Spleen (tissue), 7 donors: ENCODE data around the gene CALCOCO1.

ENCODE experiments used
- POLR2A ChIP-seq, 3 donors: fragments of 450-650 bp; IDR thresholded peaks; one replicate each; pipeline ENCODE4 v1.5.1; 2017; ENCODE audit warnings: antibody characterized with exemption in 3 of 3, mild to moderate bottlenecking in 1 of 3
- POLR2AphosphoS5 ChIP-seq, 3 donors: sonication (generic); formaldehyde crosslinking; IDR thresholded peaks; one replicate each; pipeline ENCODE4 v1.5.1; 2017; ENCODE audit warnings: antibody characterized with exemption in 3 of 3
- TF ChIP-seq, protein P1 (sequence below), 11 experiments: fragments of 200-600 bp in 7 of 11; fragments of 450-650 bp in 4 of 11; sonication (generic) in 4 of 11; IDR thresholded peaks in 8 of 11; conservative IDR thresholded peaks in 3 of 11; 1 replicate in 7 of 11; 2 replicates in 4 of 11; pipeline versions ENCODE4 v1.4.0 to v1.8.0; 2016 to 2021; ENCODE audit warnings: antibody characterized with exemption in 11 of 11, inconsistent platforms in 4 of 11, mild to moderate bottlenecking in 1 of 11
- donor health status: DM: no; HTN: no; CAD: no; lungs with moderate emphysema.
- donor health status: DM: no; HTN: no; CAD: no.
- donor health status: DM: no; HTN: no; CAD: no.

DNA sequence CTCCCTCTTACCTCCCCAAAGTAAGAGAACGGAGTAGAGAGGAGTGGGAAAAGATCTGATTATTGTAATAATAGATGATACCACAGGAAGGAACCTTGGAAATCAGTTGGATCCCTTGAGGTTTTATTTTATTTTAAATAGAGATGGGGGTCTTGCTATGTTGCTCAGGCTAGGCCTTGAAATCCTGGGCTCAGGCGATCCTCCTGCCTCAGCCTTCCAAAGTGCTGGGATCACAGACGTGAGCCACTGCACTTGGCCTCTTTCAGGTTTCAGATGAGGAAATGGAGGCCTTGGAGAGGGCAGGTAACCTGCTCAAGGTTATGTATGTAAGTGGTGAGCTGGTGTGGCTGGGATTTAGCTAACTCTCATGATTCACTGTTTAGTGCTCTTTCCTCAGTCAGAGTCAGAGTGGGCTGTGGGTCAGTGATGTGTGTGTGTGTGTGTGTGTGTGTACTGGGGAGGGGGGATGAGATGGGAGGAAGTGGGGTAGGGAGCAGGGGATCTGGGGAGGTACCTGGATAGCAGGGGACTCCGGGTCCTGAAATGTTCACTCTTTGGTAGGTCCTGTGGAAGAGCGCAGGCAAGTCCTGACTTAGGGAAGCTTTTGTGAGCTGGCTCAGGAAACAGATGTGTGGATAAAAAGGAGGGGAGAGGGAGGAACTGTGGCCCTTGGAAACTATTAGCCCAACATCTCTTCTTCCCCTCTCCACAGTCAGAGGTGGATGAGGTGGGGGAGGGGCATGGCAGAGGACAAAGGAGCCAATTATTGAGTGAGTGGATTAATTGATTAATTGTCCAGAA, 29.2 kb upstream of the CALCOCO1 start:
- TF ChIP-seq, protein P1, sequence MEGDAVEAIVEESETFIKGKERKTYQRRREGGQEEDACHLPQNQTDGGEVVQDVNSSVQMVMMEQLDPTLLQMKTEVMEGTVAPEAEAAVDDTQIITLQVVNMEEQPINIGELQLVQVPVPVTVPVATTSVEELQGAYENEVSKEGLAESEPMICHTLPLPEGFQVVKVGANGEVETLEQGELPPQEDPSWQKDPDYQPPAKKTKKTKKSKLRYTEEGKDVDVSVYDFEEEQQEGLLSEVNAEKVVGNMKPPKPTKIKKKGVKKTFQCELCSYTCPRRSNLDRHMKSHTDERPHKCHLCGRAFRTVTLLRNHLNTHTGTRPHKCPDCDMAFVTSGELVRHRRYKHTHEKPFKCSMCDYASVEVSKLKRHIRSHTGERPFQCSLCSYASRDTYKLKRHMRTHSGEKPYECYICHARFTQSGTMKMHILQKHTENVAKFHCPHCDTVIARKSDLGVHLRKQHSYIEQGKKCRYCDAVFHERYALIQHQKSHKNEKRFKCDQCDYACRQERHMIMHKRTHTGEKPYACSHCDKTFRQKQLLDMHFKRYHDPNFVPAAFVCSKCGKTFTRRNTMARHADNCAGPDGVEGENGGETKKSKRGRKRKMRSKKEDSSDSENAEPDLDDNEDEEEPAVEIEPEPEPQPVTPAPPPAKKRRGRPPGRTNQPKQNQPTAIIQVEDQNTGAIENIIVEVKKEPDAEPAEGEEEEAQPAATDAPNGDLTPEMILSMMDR (IDR thresholded peaks at IDR 0.05 in 8 of 11, conservative IDR thresholded peaks at IDR 0.05 in 3 of 11) = no peak
- TF ChIP-seq POLR2AphosphoS5 (IDR thresholded peaks at IDR 0.05) = no peak
- no peak for TF ChIP-seq POLR2A (IDR thresholded peaks at IDR 0.05)
